NB4 (cell line): ENCODE data around the gene IGSF1.

Experiments
- DNase-seq: peaks from one replicate; pipeline ENCODE4 v3.0.0; 2010; ENCODE audit warnings: low read depth
- H3K4me3 ChIP-seq: one replicate; pipeline ENCODE4 v1.5.1; 2011; ENCODE audit warnings: mild to moderate bottlenecking, low read depth, low read length, moderate library complexity
- CTCF ChIP-seq: IDR thresholded peaks from one replicate; pipeline ENCODE4 v1.5.1; 2012; ENCODE audit warnings: low read depth, low read length
- MAX ChIP-seq: IDR thresholded peaks from 2 replicates; pipeline ENCODE4 v1.6.1; 2011; ENCODE audit warnings: low read depth, low read length
- MYC ChIP-seq: IDR thresholded peaks from 2 replicates; pipeline ENCODE4 v1.6.1; 2011; ENCODE audit warnings: low read depth, low read length
- POLR2A ChIP-seq: IDR thresholded peaks from 2 replicates; pipeline ENCODE4 v1.6.1; 2011; ENCODE audit warnings: mild to moderate bottlenecking; ENCODE audit not compliant: insufficient read length; ENCODE audit errors: extremely low read depth

IGSF1 gene

GRCh38 chrX:131316260-131316659 is 27.2 kb upstream of the IGSF1 start:
- DNase-seq = no peak
- H3K4me3 ChIP-seq = no peak overlapping the region
- TF ChIP-seq CTCF (no peak), POLR2A (no peak), MAX (no peak), MYC (no peak)

GRCh38 chrX:131308980-131309379 is 19.9 kb upstream of the IGSF1 start:
- TF ChIP-seq POLR2A (no peak), MAX (no peak), CTCF (no peak), MYC (no peak)
- no peak overlapping the region for H3K4me3 ChIP-seq
- no peak for DNase-seq

GRCh38 chrX:131306601-131307000 is 17.5 kb upstream of the IGSF1 start:
- TF ChIP-seq MYC = no peak
- TF ChIP-seq POLR2A = no peak
- TF ChIP-seq CTCF = no peak
- no peak for TF ChIP-seq MAX
- DNase-seq = no peak
- H3K4me3 ChIP-seq = no peak overlapping the region

- DNase-seq = no peak
- TF ChIP-seq MAX = no peak
- TF ChIP-seq MYC = no peak
- no peak for TF ChIP-seq CTCF
- no peak for TF ChIP-seq POLR2A
- H3K4me3 ChIP-seq = no peak overlapping the region
Measured at GRCh38 chrX:131305926-131306325, 16.8 kb upstream of the IGSF1 start.

GRCh38 chrX:131302701-131303100 is 13.6 kb upstream of the IGSF1 start:
- DNase-seq = no peak
- no peak overlapping the region for H3K4me3 ChIP-seq
- no peak for TF ChIP-seq CTCF
- TF ChIP-seq MAX = no peak
- no peak for TF ChIP-seq MYC
- TF ChIP-seq POLR2A = no peak

GRCh38 chrX:131301155-131301554 is 12.0 kb upstream of the IGSF1 start:
- H3K4me3 ChIP-seq = no peak overlapping the region
- TF ChIP-seq MYC = no peak
- TF ChIP-seq POLR2A = no peak
- no peak for TF ChIP-seq MAX
- TF ChIP-seq CTCF = no peak
- DNase-seq = no peak
